H1 (cell line): Measurements from ENCODE around the gene MIF. TPM values are rescaled to one million over a fixed set of nuclear protein-coding genes. Genes with fewer than 3 reads are reported as not detected.
A peak's percentile ranks its signal among the peaks of the same experiment; 100 is the strongest.

Experiments
- CTCF ChIA-PET: fragments of 300-600 bp; sonication (Branson Sonifier 250); formaldehyde crosslinking; loops from one replicate; lab custom pipeline; 2021; ENCODE audit not compliant: partially characterized antibody; lab: Charles Lee
- POLR2A ChIA-PET: fragments of 300-600 bp; sonication (Branson Sonifier 250); formaldehyde crosslinking; loops from one replicate; lab custom pipeline; 2021; ENCODE audit warnings: inconsistent platforms; ENCODE audit not compliant: partially characterized antibody; lab: Charles Lee
- DNase-seq, 2 experiments: peaks; one replicate each; pipeline versions ENCODE4 v3.0.0 to v3.0.0-alpha.2; 2010 to 2022; ENCODE audit warnings: low spot score in 2 of 2, low read depth in 1 of 2, mixed read lengths in 1 of 2
- FAIRE-seq: peaks from 2 replicates; lab custom pipeline; 2011; peaks lifted over from hg19 to GRCh38; lab: Jason Lieb, UNC
- H2AFZ ChIP-seq: 2 replicates; pipeline ENCODE4 v1.8.1; 2012; ENCODE audit warnings: low read length, inconsistent platforms
- H2AK5ac ChIP-seq: 2 replicates; pipeline ENCODE4 v1.6.1; 2013; ENCODE audit warnings: low read depth, low read length
- H2BK120ac ChIP-seq: replicated peaks from 2 replicates; pipeline ENCODE3; 2013; ENCODE audit warnings: low read depth, low read length, inconsistent platforms
- H2BK12ac ChIP-seq: 2 replicates; pipeline ENCODE4 v1.6.1; 2013; ENCODE audit warnings: low read depth, low read length
- H2BK15ac ChIP-seq: 2 replicates; pipeline ENCODE4 v1.6.1; 2013; ENCODE audit warnings: low read length
- H2BK20ac ChIP-seq: 2 replicates; pipeline ENCODE4 v1.6.1; 2013; ENCODE audit warnings: low read length
- H2BK5ac ChIP-seq: 2 replicates; pipeline ENCODE4 v1.6.1; 2013; ENCODE audit warnings: low read depth, low read length
- H3K14ac ChIP-seq: 2 replicates; pipeline ENCODE4 v1.6.1; 2013; ENCODE audit warnings: inconsistent platforms; ENCODE audit not compliant: insufficient read length
- H3K18ac ChIP-seq: 2 replicates; pipeline ENCODE4 v1.6.1; 2013; ENCODE audit warnings: low read length; ENCODE audit errors: extremely low read depth
- H3K23ac ChIP-seq: 2 replicates; pipeline ENCODE4 v1.6.1; 2013; ENCODE audit warnings: inconsistent platforms; ENCODE audit not compliant: insufficient read length
- H3K23me2 ChIP-seq: 2 replicates; pipeline ENCODE4 v1.6.1; 2013; ENCODE audit warnings: low read depth, low read length
- H3K27ac ChIP-seq: 2 replicates; pipeline ENCODE4 v1.6.1; 2011; ENCODE audit warnings: low read depth, low read length, inconsistent platforms
- H3K27me3 ChIP-seq, 4 experiments: replicated peaks in 1 of 4; 1 replicate in 1 of 4; 2 replicates in 3 of 4; pipeline versions ENCODE4 v1.6.1 to v1.8.1; 2011 to 2013; ENCODE audit warnings: low read length in 3 of 4, mild to moderate bottlenecking in 3 of 4, inconsistent platforms in 2 of 4, mixed read lengths in 2 of 4, moderate library complexity in 1 of 4; ENCODE audit not compliant: control insufficient read depth in 3 of 4, insufficient read depth in 3 of 4; ENCODE audit errors: extremely low read depth in 1 of 4
- H3K36me3 ChIP-seq, 4 experiments: 2 replicates each; pipeline versions ENCODE4 v1.6.1 to v1.8.1; 2011 to 2013; ENCODE audit warnings: mild to moderate bottlenecking in 4 of 4, low read length in 3 of 4, moderate library complexity in 2 of 4, control low read depth in 1 of 4, inconsistent platforms in 1 of 4; ENCODE audit not compliant: insufficient read depth in 4 of 4, control insufficient read depth in 2 of 4
- H3K4ac ChIP-seq: replicated peaks from 2 replicates; pipeline ENCODE3; 2013; ENCODE audit warnings: low read length, low read depth, mixed read lengths, inconsistent platforms; ENCODE audit not compliant: insufficient read length
- H3K4me1 ChIP-seq, 4 experiments: replicated peaks in 1 of 4; 1 replicate in 1 of 4; 2 replicates in 3 of 4; pipeline versions ENCODE4 v1.6.1 to v1.8.1; 2011 to 2013; ENCODE audit warnings: low read length in 3 of 4, inconsistent platforms in 2 of 4, mixed read lengths in 1 of 4; ENCODE audit not compliant: insufficient read depth in 4 of 4, control insufficient read depth in 3 of 4
- H3K4me2 ChIP-seq, 2 experiments: 2 replicates each; pipeline versions ENCODE4 v1.6.1 to v1.8.1; 2011 to 2013; ENCODE audit warnings: low read depth in 2 of 2, low read length in 2 of 2, control low read depth in 1 of 2, inconsistent platforms in 1 of 2, mild to moderate bottlenecking in 1 of 2; ENCODE audit not compliant: insufficient read depth in 1 of 2
- H3K4me3 ChIP-seq, 4 experiments: fragments of 200-600, 300-600 bp in 1 of 4; sonication (generic), shearing (Covaris generic), sonication (Bioruptor Twin) in 1 of 4; 2 replicates each; pipeline versions ENCODE4 v1.5.1 to v1.8.1; 2011 to 2016; ENCODE audit warnings: low read length in 4 of 4, low read depth in 3 of 4, control low read depth in 2 of 4, inconsistent platforms in 2 of 4, mild to moderate bottlenecking in 2 of 4, mixed read lengths in 1 of 4, moderate library complexity in 1 of 4; ENCODE audit not compliant: insufficient read depth in 2 of 4; ENCODE audit errors: extremely low read depth in 1 of 4
- H3K56ac ChIP-seq: replicated peaks from 2 replicates; pipeline ENCODE3; 2013; ENCODE audit warnings: low read depth, mild to moderate bottlenecking, mixed read lengths, low read length, inconsistent platforms; ENCODE audit not compliant: insufficient read length
- H3K79me1 ChIP-seq: 2 replicates; pipeline ENCODE4 v1.6.1; 2013; ENCODE audit warnings: low read depth, low read length, control low read depth
- H3K79me2 ChIP-seq, 2 experiments: 2 replicates each; pipeline versions ENCODE4 v1.6.1 to v1.8.1; 2012 to 2013; ENCODE audit warnings: low read length in 2 of 2, mild to moderate bottlenecking in 2 of 2, inconsistent platforms in 1 of 2; ENCODE audit not compliant: insufficient read depth in 2 of 2, control insufficient read depth in 1 of 2
- H3K9ac ChIP-seq, 4 experiments: replicated peaks in 1 of 4; 1 replicate in 1 of 4; 2 replicates in 3 of 4; pipeline versions ENCODE4 v1.6.1 to v1.8.1; 2011 to 2013; ENCODE audit warnings: low read depth in 3 of 4, low read length in 3 of 4, control low read depth in 2 of 4, mild to moderate bottlenecking in 2 of 4, moderate library complexity in 2 of 4, inconsistent platforms in 1 of 4; ENCODE audit errors: extremely low read depth in 1 of 4
- H3K9me3 ChIP-seq, 2 experiments: 2 replicates each; pipeline versions ENCODE4 v1.6.1 to v1.8.1; 2012 to 2013; ENCODE audit warnings: mild to moderate bottlenecking in 2 of 2, moderate library complexity in 2 of 2, control low read depth in 1 of 2, inconsistent platforms in 1 of 2, low read depth in 1 of 2, low read length in 1 of 2, mixed read lengths in 1 of 2; ENCODE audit not compliant: insufficient read depth in 2 of 2
- H4K20me1 ChIP-seq, 2 experiments: replicated peaks in 1 of 2; 2 replicates each; pipeline versions ENCODE3 to v1.8.1; 2011 to 2013; ENCODE audit warnings: inconsistent platforms in 2 of 2, low read length in 2 of 2, mild to moderate bottlenecking in 1 of 2; ENCODE audit not compliant: insufficient read depth in 2 of 2, control insufficient read depth in 1 of 2
- H4K5ac ChIP-seq: 2 replicates; pipeline ENCODE4 v1.6.1; 2013; ENCODE audit warnings: low read length, low read depth, mixed read lengths, inconsistent platforms; ENCODE audit not compliant: insufficient read length
- H4K8ac ChIP-seq: 2 replicates; pipeline ENCODE4 v1.8.0; 2013; ENCODE audit warnings: mild to moderate bottlenecking, moderate library complexity, low read length, inconsistent platforms; ENCODE audit not compliant: insufficient read depth; ENCODE audit errors: extremely low read depth
- H4K91ac ChIP-seq: replicated peaks from 2 replicates; pipeline ENCODE3; 2013; ENCODE audit warnings: low read length, mixed read lengths, inconsistent platforms; ENCODE audit not compliant: insufficient read length
- BCL11A ChIP-seq, 2 experiments: IDR thresholded peaks; one replicate each; pipeline ENCODE4 v1.6.1; 2011; ENCODE audit warnings: low read depth in 2 of 2, low read length in 2 of 2, mild to moderate bottlenecking in 2 of 2
- CBX5 ChIP-seq: fragments of 300-800, 300-1000 bp; sonication (generic); IDR thresholded peaks from 2 replicates; pipeline ENCODE4 v1.7.1; 2016; ENCODE audit warnings: antibody characterized with exemption, low read length, low read depth
- CHD1 ChIP-seq: IDR thresholded peaks from 2 replicates; pipeline ENCODE4 v1.6.1; 2012; ENCODE audit warnings: low read depth, low read length, improper control_type of control experiment
- CHD2 ChIP-seq: IDR thresholded peaks from 2 replicates; pipeline ENCODE4 v1.6.1; 2012; ENCODE audit warnings: low read length, improper control_type of control experiment
- CTBP2 ChIP-seq: IDR thresholded peaks from 2 replicates; pipeline ENCODE4 v1.7.0; 2011; ENCODE audit warnings: borderline replicate concordance, mild to moderate bottlenecking, moderate library complexity, mixed read lengths, low read length; ENCODE audit not compliant: insufficient read depth, insufficient read length
- HDAC2 ChIP-seq, 2 experiments: fragments of 300-600 bp in 1 of 2; sonication (generic) in 1 of 2; IDR thresholded peaks; 2 replicates each; pipeline ENCODE4 v1.6.1; 2011 to 2012; ENCODE audit warnings: low read depth in 2 of 2, low read length in 2 of 2, mild to moderate bottlenecking in 2 of 2, moderate library complexity in 2 of 2, borderline replicate concordance in 1 of 2, inconsistent platforms in 1 of 2
- NANOG ChIP-seq: IDR thresholded peaks from 2 replicates; pipeline ENCODE4 v1.6.1; 2011; ENCODE audit warnings: low read length, low read depth, mild to moderate bottlenecking, inconsistent platforms; ENCODE audit not compliant: insufficient read depth, poor library complexity, severe bottlenecking
- RBBP5 ChIP-seq: IDR thresholded peaks from 2 replicates; pipeline ENCODE4 v1.7.1; 2012; ENCODE audit warnings: low read depth, mild to moderate bottlenecking, inconsistent platforms, low read length, moderate library complexity, borderline replicate concordance
- RNF2 ChIP-seq: fragments of 200-900, 300-1000 bp; sonication (generic); IDR thresholded peaks from 2 replicates; pipeline ENCODE4 v1.7.1; 2016; ENCODE audit warnings: borderline replicate concordance, low read depth, mild to moderate bottlenecking, antibody characterized with exemption, low read length; ENCODE audit not compliant: poor library complexity, severe bottlenecking; ENCODE audit errors: missing control alignments
- SIN3A ChIP-seq, 2 experiments: IDR thresholded peaks in 1 of 2; conservative IDR thresholded peaks in 1 of 2; 2 replicates each; pipeline ENCODE4 v1.6.1; 2011 to 2012; ENCODE audit warnings: low read length in 2 of 2, improper control_type of control experiment in 1 of 2, low read depth in 1 of 2, mild to moderate bottlenecking in 1 of 2
- TAF1 ChIP-seq: IDR thresholded peaks from 2 replicates; pipeline ENCODE4 v1.6.1; 2011; ENCODE audit warnings: mild to moderate bottlenecking, low read depth, low read length
- WGBS, 2 experiments: shearing (Covaris generic) in 1 of 2; methylation state at CpG; one replicate each; pipeline versions ENCODE4 v1.1.6 to v1.1.7; 2013 to 2015; ENCODE audit warnings: low lambda C conversion rate in 2 of 2, mixed read lengths in 2 of 2, inconsistent platforms in 1 of 2, low coverage in 1 of 2, missing lambda C conversion rate in 1 of 2; ENCODE audit not compliant: insufficient replicate concordance in 2 of 2, insufficient coverage in 1 of 2, insufficient read length in 1 of 2; ENCODE audit errors: extremely low coverage in 1 of 2, missing lambda C conversion rate in 1 of 2; 5-methylcytosine and 5-hydroxymethylcytosine counted together
- polyA plus RNA-seq, 7 experiments: library from polyadenylated mRNA; depleted of rRNA in 3 of 7; stranded (reverse) in 5 of 7; unstranded in 2 of 7; fragments of >200 nt in 5 of 7; fragments of 200-250 nt in 2 of 7; gene quantifications; 1 replicate in 5 of 7; 2 replicates in 1 of 7; 4 replicates in 1 of 7; pipeline versions ENCODE4 v1.2.1 to v1.2.3, GENCODE V29; 2011 to 2013; ENCODE audit warnings: missing spikeins in 2 of 7, mixed read lengths in 2 of 7
- total RNA-seq: library from RNA; stranded (reverse); fragmentation: NEBNext Ultra II Directional; extraction: Animal tissue kit (Norgen Biotek cat#: 25700); gene quantifications from 2 replicates; pipeline ENCODE4 v1.2.1, GENCODE V29; 2021
- TF ChIP-seq, protein P1 (sequence below): IDR thresholded peaks from 2 replicates; pipeline ENCODE4 v1.6.1; 2012; ENCODE audit warnings: inconsistent platforms

The MIF gene
- total and polyA plus RNA-seq, 2 of the 8 experiments (the other 6 are each of a cell fraction or from before 2014, with no cell fraction given) = 1,082 to 1,870 TPM

DNA sequence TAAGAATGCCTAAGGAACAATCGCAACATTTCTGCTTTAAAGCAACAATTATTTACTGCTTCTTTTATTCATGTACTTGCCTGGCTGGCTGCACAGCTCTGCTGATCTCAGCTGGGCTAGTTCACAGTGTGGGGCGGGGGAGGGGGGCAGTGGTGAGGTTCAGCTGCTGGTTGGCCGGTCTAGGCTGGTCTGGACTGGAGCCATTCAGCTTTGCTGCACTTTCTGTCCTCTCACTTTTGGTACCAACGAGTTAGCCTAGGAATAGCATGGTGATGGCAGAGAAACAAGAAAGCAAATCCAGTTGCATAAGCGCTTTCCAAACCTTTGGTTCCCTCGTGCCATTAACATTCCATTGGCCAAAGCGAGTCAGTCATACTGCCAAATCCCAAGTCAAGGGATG lies 16.0 kb upstream of the MIF start:
- Histone ChIP-seq H4K91ac (no peak overlapping the region), H2AFZ (no peak overlapping the region), H2BK120ac (no peak overlapping the region), H3K4ac (no peak overlapping the region), H3K9ac (no peak overlapping the region), H2BK12ac (no peak overlapping the region), H3K27ac (no peak overlapping the region), H3K4me1 (no peaks in the 10 kb centered on the region), H3K18ac (no peak overlapping the region), H3K79me2 (no peaks in the 10 kb centered on the region), H3K9me3 (no peaks in the 10 kb centered on the region), H3K14ac (no peak overlapping the region), H4K20me1 (no peaks in the 10 kb centered on the region), H3K23me2 (no peaks in the 10 kb centered on the region), H3K23ac (no peak overlapping the region), H2BK20ac (no peak overlapping the region), H4K5ac (no peak overlapping the region), H3K79me1 (no peaks in the 10 kb centered on the region), H4K8ac (0 out of 2 replicates have a peak overlapping the region, but pooled peaks have one; percentile 14), H2BK15ac (no peak overlapping the region), H3K56ac (no peak overlapping the region), H3K36me3 (no peaks in the 10 kb centered on the region; a peak in 2 of 8 replicates), H2AK5ac (no peak overlapping the region), H3K4me2 (no peak overlapping the region), H3K27me3 (no peaks in the 10 kb centered on the region), H2BK5ac (no peak overlapping the region), H3K4me3 (no peak overlapping the region)
- no peak for FAIRE-seq
- DNase-seq = no peak
- WGBS, 2 experiments = 93% methylated on average over 7 of the region's 7 CpGs; no CpG with 5 or more reads in 1 of the 2 experiments
- POLR2A ChIA-PET = interaction anchor here (0.8 to 1.6 kb wide), 3 partner anchors 10 to 16 kb away, joined by 3 to 5 read pairs (median 3); partner anchors contain the start of gene MIF
- CTCF ChIA-PET = interaction anchor here (1.2 to 2.7 kb wide), 3 partner anchors 11 to 15 kb away, joined by 5 to 15 read pairs (median 8); partner anchors contain the start of gene MIF
- TF ChIP-seq RNF2 (no peak), RBBP5 (no peak), CTBP2 (no peak), SIN3A (conservative IDR thresholded peaks at IDR 0.05 in 1 of 2, IDR thresholded peaks at IDR 0.05 in 1 of 2; ENCODE audit: low read depth in 1 of 2, low read length in 2 of 2) (no peak), CHD2 (no peak), HDAC2 (IDR thresholded peaks at IDR 0.05; ENCODE audit: borderline replicate concordance in 1 of 2, low read depth in 2 of 2, low read length in 2 of 2) (no peak), CBX5 (no peak), TAF1 (no peak), BCL11A (IDR thresholded peaks at IDR 0.05; ENCODE audit: low read depth in 2 of 2, low read length in 2 of 2) (no peak), NANOG (no peak), CHD1 (no peak)
- TF ChIP-seq, protein P1, sequence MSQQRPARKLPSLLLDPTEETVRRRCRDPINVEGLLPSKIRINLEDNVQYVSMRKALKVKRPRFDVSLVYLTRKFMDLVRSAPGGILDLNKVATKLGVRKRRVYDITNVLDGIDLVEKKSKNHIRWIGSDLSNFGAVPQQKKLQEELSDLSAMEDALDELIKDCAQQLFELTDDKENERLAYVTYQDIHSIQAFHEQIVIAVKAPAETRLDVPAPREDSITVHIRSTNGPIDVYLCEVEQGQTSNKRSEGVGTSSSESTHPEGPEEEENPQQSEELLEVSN = no peak
